GM19324 (cell line): ENCODE results near the gene NEURL2.

ENCODE experiments used
- ATAC-seq: cut with Tn5 transposase; IDR thresholded peaks from one replicate; pipeline ENCODE4 v1.9.1; 2021; ENCODE audit warnings: mild to moderate bottlenecking, moderate library complexity; ENCODE audit not compliant: unreplicated experiment, low FRiP score

The NEURL2 gene

DNA sequence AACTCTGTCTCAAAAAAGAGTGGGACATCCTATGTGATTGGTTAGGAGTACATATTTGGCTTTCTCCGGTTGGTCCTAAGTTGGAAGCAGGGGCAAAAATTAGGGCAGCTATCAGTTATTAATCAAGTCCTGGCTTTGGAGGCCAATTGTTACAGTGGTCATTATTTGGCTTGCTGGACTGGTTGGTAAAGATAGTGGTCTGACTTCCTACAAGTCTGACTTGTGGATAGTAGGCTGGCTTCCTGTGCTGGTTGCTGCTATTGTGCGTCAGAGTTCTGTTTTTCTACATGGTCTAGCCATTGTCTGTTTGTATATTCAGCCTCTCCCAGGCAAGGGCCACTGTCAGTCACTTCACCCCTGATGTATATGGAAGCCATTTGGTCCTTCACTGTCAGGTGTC lies 40.8 kb downstream of the NEURL2 start:
- no peak for ATAC-seq

DNA sequence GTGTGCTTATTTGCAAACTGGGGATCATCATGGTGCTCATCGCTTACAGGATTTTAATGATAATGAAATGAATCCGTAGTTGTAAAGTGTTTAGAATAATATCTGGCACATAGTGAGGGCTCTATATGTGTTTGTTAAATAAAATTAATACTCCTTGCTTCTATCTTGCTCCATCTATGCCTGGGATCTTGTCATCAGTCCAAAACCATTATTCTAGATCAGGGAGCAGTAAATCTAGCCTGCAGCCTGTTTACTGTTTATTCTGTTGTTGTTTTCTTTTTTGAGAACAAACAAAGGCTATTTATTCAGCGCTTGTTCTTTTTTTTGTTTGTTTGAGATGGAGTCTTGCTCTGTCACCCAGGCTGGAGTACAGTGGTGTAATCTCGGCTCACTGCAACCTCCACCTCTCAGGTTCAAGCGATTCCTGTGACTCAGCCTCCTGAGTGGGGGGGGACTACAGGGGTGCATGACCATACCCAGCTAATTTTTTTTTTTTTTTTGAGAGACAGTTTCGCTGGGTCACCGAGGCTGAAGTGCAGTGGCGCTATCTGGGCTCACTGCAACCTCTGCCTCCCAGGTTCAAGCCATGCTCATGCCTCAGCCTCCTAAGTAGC lies 41.9 kb downstream of the NEURL2 start:
- ATAC-seq, result no peak

DNA sequence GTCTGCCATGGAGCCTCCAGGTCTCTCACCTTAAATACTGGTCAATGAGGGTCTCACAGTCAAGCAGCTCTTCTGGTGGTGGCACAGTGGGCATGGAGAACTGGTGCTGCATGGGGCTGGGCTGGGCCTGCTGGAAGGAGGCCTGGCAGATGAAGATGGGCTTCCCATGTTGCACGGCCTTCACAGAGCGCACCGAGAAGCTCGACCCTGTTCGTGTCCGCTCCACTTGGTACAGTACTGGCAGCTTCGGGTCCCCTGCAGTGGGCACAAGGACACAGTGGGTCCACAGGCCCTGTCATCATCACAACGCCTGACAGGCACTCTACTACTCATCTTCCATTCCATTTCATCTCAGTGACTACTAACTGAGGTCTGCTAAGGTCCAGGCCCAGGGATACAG lies 42.6 kb downstream of the NEURL2 start:
- ATAC-seq, result no peak

DNA sequence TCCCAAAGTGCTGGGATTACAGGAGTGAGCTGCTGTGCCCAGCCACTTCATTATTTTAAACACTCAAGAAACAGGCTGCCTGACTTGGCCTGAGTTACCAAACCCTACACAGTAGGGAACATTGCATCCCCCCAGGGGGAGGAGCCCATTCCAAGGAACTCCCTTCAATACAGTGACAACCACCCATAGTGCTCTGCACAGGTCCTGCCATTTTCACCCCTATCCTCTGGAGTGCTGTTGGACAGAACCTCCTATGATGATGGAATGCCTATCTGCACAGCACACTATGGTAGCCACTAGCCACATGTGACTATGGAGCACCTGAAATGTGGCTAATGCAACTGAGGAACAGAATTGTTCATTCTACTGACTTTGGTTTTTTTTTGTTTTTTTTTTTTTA lies 45.6 kb downstream of the NEURL2 start:
- no peak for ATAC-seq

DNA sequence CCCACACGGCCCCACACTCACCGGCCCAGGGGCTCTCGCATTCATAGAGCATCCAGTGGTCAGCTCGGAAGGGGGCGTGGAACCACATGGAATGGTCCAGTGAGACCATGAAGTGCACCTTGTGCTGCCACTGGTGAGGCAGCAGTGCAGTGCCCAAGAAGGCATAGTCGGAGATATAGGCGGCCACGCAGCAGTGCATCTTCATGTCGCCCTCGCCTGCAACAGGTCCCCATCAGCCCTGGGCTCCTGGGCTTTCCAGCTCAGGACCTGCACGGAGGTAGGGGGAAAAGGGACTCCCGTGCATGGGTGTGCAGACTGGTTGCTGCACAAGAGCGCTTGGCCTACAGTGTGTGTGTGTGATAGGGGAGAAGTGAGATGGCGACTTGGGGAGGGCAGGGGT lies 47.5 kb downstream of the NEURL2 start:
- ATAC-seq, result no peak

DNA sequence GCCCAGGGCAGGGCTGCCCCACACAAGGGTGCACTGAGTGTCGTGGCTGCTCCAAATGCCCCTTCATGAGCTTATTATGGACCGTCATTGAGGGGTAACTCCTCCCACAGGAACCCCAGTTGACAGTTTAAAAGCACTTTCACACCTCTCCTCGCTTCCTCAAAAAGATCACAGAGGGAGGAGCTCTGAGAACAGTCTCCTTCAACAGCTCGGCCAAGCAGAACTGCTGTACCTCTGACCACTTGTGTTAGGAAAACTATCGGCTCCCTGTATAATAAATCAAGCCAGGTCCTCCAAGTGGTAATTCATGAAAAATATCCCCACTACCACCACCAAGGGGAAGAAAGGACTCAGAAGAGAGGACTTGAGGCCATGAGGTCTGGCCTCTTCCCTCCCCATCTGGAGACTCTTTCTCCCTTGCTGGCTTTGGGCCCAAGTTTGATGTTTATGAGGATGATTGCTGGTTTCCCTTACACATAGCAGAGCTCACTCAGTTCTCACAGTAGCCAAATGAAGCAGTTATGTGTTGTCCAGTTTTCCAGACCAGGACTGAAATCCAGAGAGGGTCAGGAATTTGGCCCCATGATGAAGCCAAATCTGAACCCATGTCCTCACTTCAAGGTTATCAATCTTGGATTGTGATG lies 48.7 kb downstream of the NEURL2 start:
- ATAC-seq, result no peak

DNA sequence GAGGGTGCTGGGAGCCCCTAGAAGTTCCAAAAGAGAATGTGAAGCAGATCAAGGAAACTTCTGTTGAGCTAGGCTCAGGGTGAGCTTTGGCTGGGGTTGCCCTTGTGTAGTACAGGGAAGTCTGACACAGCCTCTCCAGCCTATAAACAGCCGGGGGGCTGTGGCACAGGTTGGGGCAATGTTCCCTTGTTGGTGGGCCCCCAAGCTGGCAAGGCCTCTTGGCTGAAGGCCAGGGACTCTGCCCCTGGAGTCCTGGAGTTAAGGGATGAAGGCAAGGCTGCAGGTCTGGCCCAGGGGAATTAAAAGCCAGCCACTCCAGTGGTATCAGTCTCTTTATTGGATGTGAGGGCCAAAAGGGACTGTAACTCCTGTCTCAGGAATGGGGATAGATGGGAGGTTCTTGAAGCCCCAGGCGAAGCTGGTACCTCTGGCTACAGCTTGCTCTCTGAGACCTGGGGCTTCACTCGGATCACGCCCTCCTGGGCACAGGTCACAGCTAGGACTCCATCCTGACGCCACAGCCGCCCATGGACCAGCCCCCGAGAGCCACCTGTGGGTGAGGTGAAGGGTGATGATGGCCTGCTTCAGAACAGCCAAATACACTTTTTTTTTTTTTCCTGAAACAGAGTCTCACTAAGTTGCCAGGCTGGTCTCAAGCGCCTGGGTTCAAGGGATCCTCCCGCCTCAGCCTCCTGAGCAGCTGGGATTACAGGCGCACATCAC lies 49.4 kb downstream of the NEURL2 start:
- no peak for ATAC-seq

DNA sequence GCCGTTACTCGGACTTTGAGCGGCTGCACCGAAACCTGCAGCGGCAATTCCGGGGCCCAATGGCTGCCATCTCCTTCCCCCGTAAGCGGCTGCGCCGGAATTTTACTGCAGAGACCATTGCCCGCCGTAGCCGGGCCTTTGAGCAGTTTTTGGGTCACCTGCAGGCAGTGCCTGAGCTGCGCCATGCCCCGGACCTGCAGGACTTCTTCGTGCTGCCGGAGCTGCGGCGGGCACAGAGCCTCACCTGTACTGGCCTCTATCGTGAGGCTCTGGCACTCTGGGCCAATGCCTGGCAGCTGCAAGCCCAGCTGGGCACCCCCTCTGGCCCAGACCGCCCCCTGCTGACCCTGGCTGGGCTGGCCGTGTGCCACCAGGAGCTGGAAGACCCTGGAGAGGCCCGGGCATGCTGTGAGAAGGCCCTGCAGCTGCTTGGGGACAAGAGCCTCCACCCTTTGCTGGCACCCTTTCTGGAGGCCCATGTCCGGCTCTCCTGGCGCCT lies 50.3 kb downstream of the NEURL2 start:
- ATAC-seq, result no peak
